ENCODE data around the gene PCBP1. TPM values are rescaled to one million over a fixed set of nuclear protein-coding genes. Genes with fewer than 3 reads are reported as not detected.
"Not testable (repeated sequence)": the region's sequence is repeated elsewhere in the genome, so short reads cannot be mapped to it uniquely, and the experiment has no call there.

PCBP1 gene
- total RNA-seq, 1 donor from 2014 or later = 443 TPM

- peaks cover 3% of the 10 kb centered on the region for H3K9me3 Mint-ChIP-seq
- peak overlapping the region; percentile 91 for H3K4me3 Mint-ChIP-seq
- peaks cover 4% of the 10 kb centered on the region for H3K36me3 Mint-ChIP-seq (ENCODE audit: low read depth)
- intact Hi-C loops (cut with micrococcal nuclease) = loop anchor here (1.0 to 5.0 kb wide), 6 partner anchors 8 to 490 kb away; partner anchors contain the start of genes AAK1 and PCBP1
- peaks cover 72% of the 10 kb centered on the region for H3K4me1 Mint-ChIP-seq
- peak overlapping the region; percentile 99 for H3K27ac Mint-ChIP-seq
- no peaks in the 10 kb centered on the region for H3K27me3 Mint-ChIP-seq
- peak; percentile 84 for DNase-seq
Measured at GRCh38 chr2:70132244-70133126, 45.2 kb downstream of the PCBP1 start.

DNA sequence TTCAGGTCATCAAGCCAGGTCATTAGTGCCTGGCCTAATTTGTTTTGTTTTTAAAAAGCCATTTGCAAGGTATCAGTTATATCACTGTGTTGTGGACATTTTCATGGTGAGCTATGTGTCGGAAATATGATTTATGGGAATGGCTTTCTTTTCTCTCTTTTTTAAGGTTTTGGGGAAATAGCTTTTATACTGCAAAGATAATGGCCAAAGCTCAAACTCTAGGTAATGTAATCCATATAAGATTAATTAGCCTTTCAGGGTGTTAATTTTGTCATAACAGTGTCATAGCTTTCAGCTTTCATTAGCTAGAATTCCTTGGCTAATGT lies 45.8 kb downstream of the PCBP1 start:
- intact Hi-C loops (cut with micrococcal nuclease) = loop anchor here (1.0 to 5.0 kb wide), 5 partner anchors 8 to 491 kb away; partner anchors contain the start of genes AAK1 and PCBP1
- peaks cover 72% of the 10 kb centered on the region for H3K4me1 Mint-ChIP-seq
- H3K27ac Mint-ChIP-seq = peak overlapping the region; percentile 99
- H3K27me3 Mint-ChIP-seq = no peaks in the 10 kb centered on the region
- H3K9me3 Mint-ChIP-seq = peaks cover 3% of the 10 kb centered on the region
- peaks cover 6% of the 10 kb centered on the region for H3K36me3 Mint-ChIP-seq (ENCODE audit: low read depth)
- DNase-seq = no peak
- peak overlapping the region; percentile 91 for H3K4me3 Mint-ChIP-seq

DNA sequence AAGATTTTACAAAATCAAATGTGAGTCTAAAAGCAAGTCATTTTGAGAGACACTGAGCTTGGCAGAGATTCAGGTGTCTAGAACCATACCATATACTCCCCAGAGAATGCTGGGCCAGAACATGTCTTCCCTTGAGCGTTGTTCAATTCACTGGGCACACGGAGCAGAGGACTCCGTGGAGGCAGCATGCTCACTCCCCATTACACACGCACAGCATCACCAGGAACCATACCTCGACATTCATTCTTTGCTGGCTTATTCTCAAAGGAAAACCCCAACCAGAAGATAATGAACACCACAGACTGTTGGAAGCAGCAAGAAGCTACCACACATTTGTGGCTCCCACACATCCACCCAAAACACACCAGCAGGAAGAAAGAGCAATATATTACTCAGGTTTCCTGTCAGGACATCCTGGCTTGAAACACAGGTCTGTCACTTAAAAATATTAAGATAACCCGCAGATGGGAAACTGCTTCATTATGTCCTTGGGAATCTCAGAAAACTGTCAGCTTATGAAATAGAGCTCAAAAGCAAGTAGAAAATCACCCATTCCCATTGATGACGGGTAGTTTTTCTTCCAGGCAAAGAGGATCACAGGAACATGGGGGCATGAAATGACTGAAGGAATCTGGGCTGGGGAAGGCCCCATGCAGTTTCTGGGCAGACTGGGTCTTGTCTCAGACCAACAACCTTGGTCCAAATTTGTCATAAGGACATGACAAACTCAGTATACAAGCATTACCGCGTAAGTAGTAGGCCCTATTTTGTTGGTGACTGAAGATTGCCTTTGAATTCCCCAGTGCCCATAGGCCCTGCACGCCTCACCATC lies 46.4 kb downstream of the PCBP1 start:
- Mint-ChIP-seq H3K4me3 (peak overlapping the region; percentile 91), H3K27me3 (no peaks in the 10 kb centered on the region), H3K4me1 (peaks cover 68% of the 10 kb centered on the region), H3K9me3 (peaks cover 3% of the 10 kb centered on the region), H3K36me3 (ENCODE audit: low read depth) (peaks cover 6% of the 10 kb centered on the region), H3K27ac (peak overlapping the region; percentile 99)
- peak; percentile 81 for DNase-seq
- intact Hi-C loops (cut with micrococcal nuclease) = loop anchor here (1.0 to 5.0 kb wide), 5 partner anchors 8 to 491 kb away; partner anchors contain the start of genes AAK1 and PCBP1

GRCh38 chr2:70134323-70134983 lies 47.2 kb downstream of the PCBP1 start:
- peak overlapping the region; percentile 91 for H3K4me3 Mint-ChIP-seq
- not testable (repeated sequence) for H3K27me3 Mint-ChIP-seq; H3K9me3 Mint-ChIP-seq; H3K36me3 Mint-ChIP-seq (ENCODE audit: low read depth); DNase-seq
- intact Hi-C loops (cut with micrococcal nuclease) = loop anchor here (5.0 kb wide), 1 partner anchor 492 kb away; the partner anchor contains the start of gene AAK1
- peak overlapping the region; percentile 99 for H3K27ac Mint-ChIP-seq
- peaks cover 69% of the 10 kb centered on the region for H3K4me1 Mint-ChIP-seq

Other genes starting within 250 kb of the PCBP1 start
- gene SNRNP27, start 193.5 kb upstream of the PCBP1 start, total RNA-seq = 61.1 and 63.3 TPM in 2 replicates
- 11.7 and 12.6 TPM in 2 replicates for gene MXD1, start 172.4 kb upstream of the PCBP1 start, total RNA-seq
- 0.75 and 1.4 TPM in 2 replicates for gene ASPRV1, start 125.8 kb upstream of the PCBP1 start, total RNA-seq
- gene C2orf42, start 103.5 kb downstream of the PCBP1 start, total RNA-seq = 18.5 and 19.6 TPM in 2 replicates
- gene TIA1, start 161.2 kb downstream of the PCBP1 start, total RNA-seq = 104 and 105 TPM in 2 replicates
- gene PCYOX1, start 170.7 kb downstream of the PCBP1 start, total RNA-seq = 12.8 and 16.4 TPM in 2 replicates
- 401 and 424 TPM in 2 replicates for gene SNRPG, start 206.3 kb downstream of the PCBP1 start, total RNA-seq
- gene FAM136A, start 214.6 kb downstream of the PCBP1 start, total RNA-seq = 85.5 and 89.7 TPM in 2 replicates

All from activated CD4-positive, alpha-beta T cell treated with anti-CD3 and anti-CD28 coated beads, Interleukin-2, amount 10 ng/mL, durations not matched to agents 24 days and 14 days (primary cell).